ENCODE data around the gene GRID1. TPM values are rescaled to one million over a fixed set of nuclear protein-coding genes. Genes with fewer than 3 reads are reported as not detected.

The GRID1 gene
- total and polyA plus RNA-seq, 9 of the 15 experiments (the other 6 are each of a cell fraction or from before 2014, with no cell fraction given): 0.01 to 7.2 (median 1.2) TPM

GRCh38 chr10:85618841-85619240 is 747.8 kb downstream of the GRID1 start:
- no TSS peak for BruUV-seq (replicated peaks)
- WGBS (ENCODE audit: insufficient coverage, low coverage, missing lambda C conversion rate): 10% methylated on average over 3 of the region's 3 CpGs
- H3K36me3 ChIP-seq (ENCODE audit: control insufficient read depth, insufficient read depth, low read length): no peaks in the 10 kb centered on the region; the same call in 2 of the 3 replicates
- H3K9me1 ChIP-seq (ENCODE audit: control insufficient read depth, insufficient read depth, low read length): no peaks in the 10 kb centered on the region
- TF ChIP-seq NFIC (IDR thresholded peaks at IDR 0.05) (peak; percentile 78), NFATC3 (IDR thresholded peaks at IDR 0.05) (no peak), MXI1 (IDR thresholded peaks at IDR 0.05; ENCODE audit: low read depth, low read length) (no peak), FOXJ3 (CRISPR knock-in tag; IDR thresholded peaks at IDR 0.05) (no peak), NFIX (CRISPR knock-in tag; IDR thresholded peaks at IDR 0.05; ENCODE audit: low read depth) (peak; percentile 55; the same call in 1 of the 2 replicates), MEF2A (IDR thresholded peaks at IDR 0.05; ENCODE audit: control insufficient read depth, low read depth, low read length) (no peak)
- no peaks in the 10 kb centered on the region; the same call in 1 of the 2 replicates for H4K20me1 ChIP-seq (replicated peaks; ENCODE audit: control insufficient read depth, insufficient read depth, low read length)
- no peaks in the 10 kb centered on the region for H3K27me3 ChIP-seq (ENCODE audit: control insufficient read depth in 2 of 2, insufficient read depth in 2 of 2, low read length in 2 of 2)
- no peaks in the 10 kb centered on the region for H3K4me1 ChIP-seq (replicated peaks in 1 of 2; ENCODE audit: control insufficient read depth in 2 of 2, insufficient read depth in 2 of 2, low read length in 2 of 2)
- no peak overlapping the region for H3K27ac ChIP-seq (ENCODE audit: extremely low read depth, low read depth, low read length)
- H3K9me3 ChIP-seq (replicated peaks; ENCODE audit: control insufficient read depth, insufficient read depth, low read depth, low read length): no peaks in the 10 kb centered on the region
- no peaks in the 10 kb centered on the region for H3K79me2 ChIP-seq (ENCODE audit: control insufficient read depth, insufficient read depth, low read length)
- intact Hi-C loops (cut with micrococcal nuclease): no loop called here
- in situ Hi-C loops (cut with MboI): no loop called here
- no peak overlapping the region for H3K4me2 ChIP-seq (ENCODE audit: insufficient read depth, low read length)
- ChIA-PET POLR2A (no interaction called here), CTCF (ENCODE audit: low intra/inter-chr PET ratio) (no interaction called here)
- FAIRE-seq (no peak), DNase-seq (ENCODE audit: extremely low read depth in 1 of 4, low spot score in 3 of 4) (no peak), ATAC-seq (no peak)
- no peak overlapping the region for H3K4me3 ChIP-seq
- no peak overlapping the region for H3K9ac ChIP-seq (ENCODE audit: insufficient read depth in 1 of 2, low read depth in 2 of 2, low read length in 2 of 2)
- no peak overlapping the region for H2AFZ ChIP-seq (ENCODE audit: low read depth, low read length)
